RWPE2 (cell line): Measurements from ENCODE around the gene CES2.

Source experiments
- ATAC-seq: fragments of 200-7000 bp; cut with Tn5 transposase; 3 replicates; pipeline ENCODE4 v1.9.1; 2021; ENCODE audit warnings: low read depth
- DNase-seq: peaks from one replicate; pipeline ENCODE4 v3.0.0-alpha.2; 2020; ENCODE audit warnings: low spot score
- H3K27ac ChIP-seq: fragments of 450-650 bp; 2 replicates; pipeline ENCODE4 v1.5.1; 2017; ENCODE audit warnings: mild to moderate bottlenecking; ENCODE audit not compliant: poor library complexity, severe bottlenecking
- H3K27me3 ChIP-seq: fragments of 250-450 bp; sonication (Bioruptor Pico); 2 replicates; pipeline ENCODE4 v1.5.1; 2021; ENCODE audit warnings: mild to moderate bottlenecking, moderate library complexity; ENCODE audit not compliant: insufficient read depth, poor library complexity, severe bottlenecking
- H3K36me3 ChIP-seq: fragments of 250-450 bp; sonication (Bioruptor Pico); 2 replicates; pipeline ENCODE4 v1.5.1; 2020; ENCODE audit warnings: low read depth, mild to moderate bottlenecking, moderate library complexity
- H3K4me1 ChIP-seq: fragments of 250-450 bp; sonication (Bioruptor Pico); 2 replicates; pipeline ENCODE4 v1.5.1; 2021; ENCODE audit warnings: mild to moderate bottlenecking, moderate library complexity; ENCODE audit not compliant: insufficient read depth, poor library complexity, severe bottlenecking
- H3K4me3 ChIP-seq: fragments of 250-450 bp; sonication (Bioruptor Pico); 2 replicates; pipeline ENCODE4 v1.5.1; 2021; ENCODE audit warnings: mild to moderate bottlenecking, moderate library complexity; ENCODE audit not compliant: severe bottlenecking
- H3K9me3 ChIP-seq: fragments of 250-450 bp; sonication (Bioruptor Pico); 2 replicates; pipeline ENCODE4 v1.5.1; 2021; ENCODE audit warnings: mild to moderate bottlenecking, moderate library complexity; ENCODE audit not compliant: severe bottlenecking
- TF ChIP-seq, protein P1 (sequence below): fragments of 450-650 bp; IDR thresholded peaks from one replicate; pipeline ENCODE4 v1.5.1; 2017; ENCODE audit warnings: mild to moderate bottlenecking, moderate library complexity; ENCODE audit not compliant: poor library complexity, severe bottlenecking

Gene CES2

DNA sequence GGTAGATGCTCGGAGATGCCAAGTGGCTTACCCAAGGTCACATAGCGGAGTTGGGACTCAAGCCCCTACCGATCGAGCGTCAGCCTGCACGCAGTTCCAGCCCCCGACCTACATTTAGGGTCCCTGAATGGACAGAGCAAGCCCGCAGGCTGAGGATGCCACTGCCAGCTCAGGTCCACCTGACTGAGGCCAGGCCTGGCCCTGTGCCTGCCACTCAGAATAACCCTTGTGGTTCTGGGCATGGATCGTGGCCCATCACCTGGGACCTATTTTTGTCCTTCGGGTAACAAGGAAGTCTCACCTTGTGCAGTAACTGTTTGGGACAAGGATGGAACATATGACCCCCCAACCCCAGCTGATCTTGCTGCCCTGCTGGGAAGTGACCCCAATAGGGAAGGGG lies 33.7 kb upstream of the CES2 start:
- H3K27ac ChIP-seq: no peak overlapping the region
- TF ChIP-seq, protein P1, sequence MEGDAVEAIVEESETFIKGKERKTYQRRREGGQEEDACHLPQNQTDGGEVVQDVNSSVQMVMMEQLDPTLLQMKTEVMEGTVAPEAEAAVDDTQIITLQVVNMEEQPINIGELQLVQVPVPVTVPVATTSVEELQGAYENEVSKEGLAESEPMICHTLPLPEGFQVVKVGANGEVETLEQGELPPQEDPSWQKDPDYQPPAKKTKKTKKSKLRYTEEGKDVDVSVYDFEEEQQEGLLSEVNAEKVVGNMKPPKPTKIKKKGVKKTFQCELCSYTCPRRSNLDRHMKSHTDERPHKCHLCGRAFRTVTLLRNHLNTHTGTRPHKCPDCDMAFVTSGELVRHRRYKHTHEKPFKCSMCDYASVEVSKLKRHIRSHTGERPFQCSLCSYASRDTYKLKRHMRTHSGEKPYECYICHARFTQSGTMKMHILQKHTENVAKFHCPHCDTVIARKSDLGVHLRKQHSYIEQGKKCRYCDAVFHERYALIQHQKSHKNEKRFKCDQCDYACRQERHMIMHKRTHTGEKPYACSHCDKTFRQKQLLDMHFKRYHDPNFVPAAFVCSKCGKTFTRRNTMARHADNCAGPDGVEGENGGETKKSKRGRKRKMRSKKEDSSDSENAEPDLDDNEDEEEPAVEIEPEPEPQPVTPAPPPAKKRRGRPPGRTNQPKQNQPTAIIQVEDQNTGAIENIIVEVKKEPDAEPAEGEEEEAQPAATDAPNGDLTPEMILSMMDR: no peak
- H3K27me3 ChIP-seq: no peaks in the 10 kb centered on the region
- no peaks in the 10 kb centered on the region for H3K9me3 ChIP-seq
- no peak for ATAC-seq
- no peaks in the 10 kb centered on the region for H3K36me3 ChIP-seq
- H3K4me1 ChIP-seq: peaks cover 19% of the 10 kb centered on the region
- H3K4me3 ChIP-seq: no peak overlapping the region
- DNase-seq: no peak

DNA sequence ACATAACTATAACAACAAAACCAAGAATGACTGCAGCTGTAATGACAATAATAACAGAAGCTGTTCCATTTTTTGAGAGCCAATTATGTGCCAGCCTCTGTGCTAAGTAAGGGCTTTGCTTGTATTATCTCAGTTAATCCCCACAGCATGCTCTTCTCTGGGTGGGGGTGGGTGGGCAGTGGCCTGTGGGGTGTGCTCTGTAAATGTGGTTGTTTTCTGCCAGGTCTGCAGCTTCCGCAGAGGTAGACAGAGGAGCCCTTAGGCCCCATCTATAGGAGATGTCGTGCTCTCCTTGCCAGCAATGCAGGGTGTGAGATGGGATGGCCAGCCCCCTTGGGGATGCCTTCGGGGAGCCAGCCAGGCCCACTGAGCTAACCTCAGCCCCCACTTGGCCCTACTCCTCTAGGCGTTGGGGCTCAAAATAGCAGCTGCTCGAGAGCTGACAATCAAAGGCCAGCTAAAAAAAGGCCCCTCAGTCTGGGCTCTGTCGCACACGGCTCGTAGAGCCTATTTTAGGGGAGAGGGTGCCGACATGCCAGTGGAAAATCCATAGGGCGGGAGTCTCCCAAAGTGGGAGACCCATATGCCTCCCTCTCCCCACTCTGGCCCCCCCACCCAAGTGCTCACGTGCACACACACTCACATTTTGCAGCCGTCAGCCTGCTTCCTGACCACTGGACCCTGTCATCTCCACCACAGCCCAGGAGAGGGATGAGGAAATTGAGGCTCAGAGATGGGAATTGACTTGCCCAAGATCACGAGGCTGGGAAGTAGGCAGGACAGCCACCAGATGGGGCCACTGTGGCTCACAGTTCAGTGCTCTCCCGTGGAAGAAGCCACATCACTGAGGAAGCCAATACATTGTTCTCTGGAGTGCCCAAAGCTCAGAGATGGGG lies 32.4 kb upstream of the CES2 start:
- ATAC-seq: no peak
- peaks cover 11% of the 10 kb centered on the region for H3K4me1 ChIP-seq

DNA sequence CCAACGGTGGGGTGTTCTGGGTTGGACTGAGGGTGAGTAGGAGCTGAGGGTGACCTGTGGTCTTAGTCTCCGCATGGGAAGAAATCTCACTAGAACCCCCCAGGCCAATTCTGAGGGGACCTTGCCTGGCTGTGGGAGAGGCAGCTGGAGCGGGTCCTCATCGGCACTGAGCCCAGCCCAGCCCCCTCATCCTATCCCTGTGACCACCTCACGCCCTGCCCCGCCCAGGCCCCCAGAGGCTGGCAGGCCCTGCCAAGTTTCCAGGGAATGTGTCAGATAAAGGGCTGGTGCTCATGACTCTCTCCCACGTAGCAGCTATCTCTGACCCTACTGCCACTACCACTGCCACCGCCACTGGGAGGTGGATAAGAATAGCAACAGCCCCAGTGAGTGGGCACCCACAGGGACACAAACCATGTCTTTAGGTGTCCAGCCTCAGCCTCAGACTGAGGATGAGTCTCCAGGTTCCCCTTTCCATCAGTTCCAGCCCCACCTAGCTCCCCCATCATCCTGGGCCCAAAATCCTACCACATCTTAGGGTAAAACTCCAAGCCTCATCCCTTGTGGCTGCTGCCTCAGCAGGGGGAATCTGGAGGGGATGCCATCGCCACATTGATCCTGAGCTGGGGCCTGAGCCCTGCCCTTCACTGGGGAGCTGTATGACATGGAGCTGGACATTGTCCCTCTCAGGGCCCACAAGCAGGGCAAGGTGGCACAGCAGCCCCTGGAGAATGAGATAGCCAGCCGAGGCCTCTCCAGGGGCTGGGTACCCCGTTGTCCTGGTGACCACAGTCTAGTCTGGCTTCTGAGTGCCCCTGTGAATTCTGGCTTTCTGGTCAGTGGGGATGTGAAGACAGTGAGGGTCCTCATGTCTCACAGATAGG lies 31.5 kb upstream of the CES2 start:
- no peak overlapping the region for H3K27ac ChIP-seq
- ATAC-seq: no peak

More for the DNA sequence above, 32.4 kb upstream of the CES2 start:
- DNase-seq: no peak
- Histone ChIP-seq H3K4me3 (no peak overlapping the region), H3K27me3 (no peaks in the 10 kb centered on the region), H3K9me3 (no peaks in the 10 kb centered on the region), H3K27ac (no peak overlapping the region), H3K36me3 (no peaks in the 10 kb centered on the region)
- TF ChIP-seq, protein P1: no peak

DNA sequence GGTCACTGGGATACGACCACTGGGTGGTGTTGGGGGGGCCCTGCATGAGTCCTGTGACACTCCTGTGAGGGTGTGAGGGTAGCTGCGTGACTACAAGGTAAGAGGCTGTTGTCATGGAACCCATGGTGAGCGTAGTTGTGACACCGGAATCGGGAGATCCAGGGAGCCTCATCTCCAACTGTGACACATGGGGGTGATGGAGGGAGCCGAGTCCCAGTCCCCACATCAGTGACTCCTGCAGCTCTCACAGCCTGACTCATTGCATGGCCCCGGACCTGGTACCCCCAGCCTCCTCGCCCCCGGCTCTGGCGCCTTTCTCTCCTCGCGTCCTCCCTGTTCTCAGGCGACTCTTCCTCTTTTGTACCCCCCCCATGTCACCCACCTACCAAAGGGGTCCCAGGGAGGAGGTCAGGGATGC lies 30.9 kb upstream of the CES2 start:
- H3K4me3 ChIP-seq: no peak overlapping the region
- H3K27me3 ChIP-seq: no peaks in the 10 kb centered on the region
- no peaks in the 10 kb centered on the region for H3K36me3 ChIP-seq
- TF ChIP-seq, protein P1: no peak
- peaks cover 10% of the 10 kb centered on the region for H3K4me1 ChIP-seq
- DNase-seq: peak; percentile 42
- ATAC-seq: no peak
- no peaks in the 10 kb centered on the region for H3K9me3 ChIP-seq
- H3K27ac ChIP-seq: no peak overlapping the region

More for the DNA sequence above, 31.5 kb upstream of the CES2 start:
- no peaks in the 10 kb centered on the region for H3K9me3 ChIP-seq
- H3K4me3 ChIP-seq: no peak overlapping the region
- DNase-seq: no peak
- peaks cover 11% of the 10 kb centered on the region for H3K4me1 ChIP-seq
- TF ChIP-seq, protein P1: no peak
- no peaks in the 10 kb centered on the region for H3K36me3 ChIP-seq
- no peaks in the 10 kb centered on the region for H3K27me3 ChIP-seq
